Skin of body (tissue), 2 donors: ENCODE results near the gene IFI27. TPM values are rescaled to one million over a fixed set of nuclear protein-coding genes. Genes with fewer than 3 reads are reported as not detected.

Experiments used
- DNase-seq: peaks from one replicate; lab custom pipeline; 2025; lab: John Stamatoyannopoulos, UW
- total RNA-seq: library from RNA; depleted of rRNA; stranded (reverse); fragments of >200 nt; gene quantifications from one replicate; pipeline ENCODE4 v1.2.3, GENCODE V29; 2014

IFI27 gene
- total RNA-seq, 1 donor from 2014 or later, result 18.3 TPM

GRCh38 chr14:94102768-94103482 is 7.6 kb upstream of the IFI27 start:
- DNase-seq, result no peak

GRCh38 chr14:94103554-94104150 is 6.9 kb upstream of the IFI27 start:
- DNase-seq, result no peak

GRCh38 chr14:94104731-94105130 is 5.8 kb upstream of the IFI27 start:
- DNase-seq, result no peak

- DNase-seq, result no peak
Measured at GRCh38 chr14:94109915-94110250, 653 bp upstream of the IFI27 start.

- DNase-seq, result no peak
Measured at GRCh38 chr14:94111276-94112095, 950 bp downstream of the IFI27 start.

- DNase-seq, result no peak
Measured at GRCh38 chr14:94112513-94113063, 2.1 kb downstream of the IFI27 start.

GRCh38 chr14:94113073-94113472 is 2.5 kb downstream of the IFI27 start:
- DNase-seq, result no peak

- DNase-seq, result no peak
Measured at GRCh38 chr14:94113490-94113889, 3.0 kb downstream of the IFI27 start.

GRCh38 chr14:94113908-94114588 is 3.5 kb downstream of the IFI27 start:
- no peak for DNase-seq

GRCh38 chr14:94114589-94115057 is 4.1 kb downstream of the IFI27 start:
- DNase-seq, result no peak

- DNase-seq, result peak; percentile 39
Measured at GRCh38 chr14:94115058-94115591, 4.6 kb downstream of the IFI27 start.

- DNase-seq, result no peak
Measured at GRCh38 chr14:94115631-94116030, 5.1 kb downstream of the IFI27 start.

GRCh38 chr14:94116701-94117100 is 6.2 kb downstream of the IFI27 start:
- DNase-seq, result no peak

GRCh38 chr14:94117856-94118255 is 7.3 kb downstream of the IFI27 start:
- DNase-seq, result no peak

GRCh38 chr14:94119071-94119470 is 8.5 kb downstream of the IFI27 start:
- no peak for DNase-seq

GRCh38 chr14:94120667-94121340 is 10.3 kb downstream of the IFI27 start:
- no peak for DNase-seq

- DNase-seq, result no peak
Measured at GRCh38 chr14:94121485-94121884, 10.9 kb downstream of the IFI27 start.

GRCh38 chr14:94122438-94122837 is 11.9 kb downstream of the IFI27 start:
- DNase-seq, result no peak

- no peak for DNase-seq
Measured at GRCh38 chr14:94123296-94123695, 12.8 kb downstream of the IFI27 start.

- DNase-seq, result no peak
Measured at GRCh38 chr14:94123868-94124267, 13.3 kb downstream of the IFI27 start.
